GM12878 (cell line): ENCODE data around the gene COPS7A. TPM values are rescaled to one million over a fixed set of nuclear protein-coding genes. Genes with fewer than 3 reads are reported as not detected.

Source experiments
- BHLHE40 ChIP-seq, 2 experiments: fragments of 450-650 bp in 1 of 2; IDR thresholded peaks; 2 replicates each; pipeline ENCODE4 v1.6.1; 2011 to 2017; ENCODE audit warnings: low read depth in 2 of 2, borderline replicate concordance in 1 of 2, improper control_type of control experiment in 1 of 2, low read length in 1 of 2, mild to moderate bottlenecking in 1 of 2
- BMI1 ChIP-seq: fragments of 450-650 bp; IDR thresholded peaks from 2 replicates; pipeline ENCODE4 v1.6.1; 2016; ENCODE audit warnings: mild to moderate bottlenecking, moderate library complexity, borderline replicate concordance
- EED ChIP-seq: sonication (generic); IDR thresholded peaks from 2 replicates; pipeline ENCODE4 v1.6.1; 2016; ENCODE audit warnings: antibody characterized with exemption, low read depth
- ETV6 ChIP-seq, 2 experiments: fragments of 450-650 bp in 1 of 2; IDR thresholded peaks in 1 of 2; conservative IDR thresholded peaks in 1 of 2; 2 replicates each; pipeline ENCODE4 v1.6.1; 2014; ENCODE audit warnings: antibody characterized with exemption in 1 of 2, borderline replicate concordance in 1 of 2, low read depth in 1 of 2, mild to moderate bottlenecking in 1 of 2, moderate library complexity in 1 of 2
- FOS ChIP-seq: IDR thresholded peaks from 3 replicates; pipeline ENCODE4 v1.6.1; 2011; ENCODE audit warnings: borderline replicate concordance; ENCODE audit not compliant: insufficient read length; ENCODE audit errors: extremely low read depth
- GATAD2B ChIP-seq: fragments of 450-650 bp; conservative IDR thresholded peaks from 2 replicates; pipeline ENCODE4 v1.6.1; 2017; ENCODE audit warnings: low read depth, mild to moderate bottlenecking, moderate library complexity
- MTA3 ChIP-seq: IDR thresholded peaks from 2 replicates; pipeline ENCODE4 v1.6.1; 2012; ENCODE audit warnings: low read length, inconsistent platforms, borderline replicate concordance
- NR2C2 ChIP-seq: IDR thresholded peaks from 2 replicates; pipeline ENCODE4 v1.6.1; 2011; ENCODE audit warnings: borderline replicate concordance, low read depth; ENCODE audit not compliant: control insufficient read depth, insufficient read length
- PAX5 ChIP-seq: IDR thresholded peaks from 2 replicates; pipeline ENCODE4 v1.6.1; 2011; ENCODE audit warnings: low read depth, low read length, borderline replicate concordance
- PAX8 ChIP-seq: fragments of 450-650 bp; IDR thresholded peaks from 2 replicates; pipeline ENCODE4 v1.6.1; 2017; ENCODE audit warnings: mild to moderate bottlenecking, moderate library complexity
- POLR2AphosphoS2 ChIP-seq: IDR thresholded peaks from 2 replicates; pipeline ENCODE4 v1.6.1; 2011; ENCODE audit warnings: low read depth, mild to moderate bottlenecking, low read length, improper control_type of control experiment, moderate library complexity
- SMAD5 ChIP-seq: IDR thresholded peaks from 2 replicates; pipeline ENCODE4 v1.6.1; 2016; ENCODE audit warnings: antibody characterized with exemption, low read depth
- SREBF1 ChIP-seq: IDR thresholded peaks from 2 replicates; pipeline ENCODE4 v1.6.1; 2012; ENCODE audit warnings: mild to moderate bottlenecking, low read length
- SREBF2 ChIP-seq: IDR thresholded peaks from 2 replicates; pipeline ENCODE4 v1.6.1; 2012; ENCODE audit warnings: mild to moderate bottlenecking, low read length
- SRF ChIP-seq, 2 experiments: IDR thresholded peaks; 2 replicates each; pipeline ENCODE4 v1.6.1; 2011; ENCODE audit warnings: low read depth in 2 of 2, low read length in 2 of 2, mild to moderate bottlenecking in 1 of 2, moderate library complexity in 1 of 2
- STAT1 ChIP-seq: fragments of 450-650 bp; conservative IDR thresholded peaks from 2 replicates; pipeline ENCODE4 v1.6.1; 2014; ENCODE audit warnings: antibody characterized with exemption, mild to moderate bottlenecking
- ZBED1 ChIP-seq: IDR thresholded peaks from 2 replicates; pipeline ENCODE4 v1.6.1; 2016; ENCODE audit warnings: borderline replicate concordance
- ZNF217 ChIP-seq: fragments of 450-650 bp; IDR thresholded peaks from 2 replicates; pipeline ENCODE4 v1.6.1; 2017; ENCODE audit warnings: antibody characterized with exemption, mild to moderate bottlenecking
- ZSCAN29 ChIP-seq: fragments of 450-650 bp; IDR thresholded peaks from 2 replicates; pipeline ENCODE4 v1.6.1; 2017; ENCODE audit warnings: mild to moderate bottlenecking, moderate library complexity
- ZZZ3 ChIP-seq: IDR thresholded peaks from 2 replicates; pipeline ENCODE4 v1.6.1; 2011; ENCODE audit warnings: low read depth; ENCODE audit not compliant: control insufficient read depth, insufficient read length
- polyA plus RNA-seq, 11 experiments: library from polyadenylated mRNA; depleted of rRNA in 4 of 11; unstranded in 6 of 11; stranded (reverse) in 5 of 11; fragments of >200 nt; fragmentation: Nextera tagmentation in 4 of 11; fragmentation: Illumina TruSeq in 1 of 11; extraction: Ambion mirVana in 4 of 11; extraction: Trizol in 1 of 11; gene quantifications; 1 replicate in 1 of 11; 2 replicates in 10 of 11; pipeline versions ENCODE4 v1.2.1 to v1.2.3, GENCODE V29; 2011 to 2016; ENCODE audit warnings: inconsistent platforms in 2 of 11, missing spikeins in 2 of 11, low read depth in 1 of 11
- total RNA-seq, 4 experiments: library from RNA; depleted of rRNA in 3 of 4; stranded (reverse); fragments of >200 nt in 3 of 4; fragmentation: Illumina TruSeq in 1 of 4; extraction: Trizol in 1 of 4; gene quantifications; 2 replicates each; pipeline versions ENCODE4 v1.2.1 to v1.2.3, GENCODE V29; 2013 to 2021
- TF ChIP-seq, protein P1 (sequence below): IDR thresholded peaks from 2 replicates; pipeline ENCODE4 v1.6.1; 2012; ENCODE audit warnings: mild to moderate bottlenecking, low read depth, low read length
- TF ChIP-seq, protein P2 (sequence below): fragments of 450-650 bp; IDR thresholded peaks from 2 replicates; pipeline ENCODE4 v1.6.1; 2014; ENCODE audit warnings: mild to moderate bottlenecking
- TF ChIP-seq, protein P3 (sequence below): IDR thresholded peaks from 2 replicates; pipeline ENCODE4 v1.6.1; 2011; ENCODE audit warnings: mild to moderate bottlenecking, low read depth, low read length, moderate library complexity; ENCODE audit not compliant: insufficient replicate concordance
- TF ChIP-seq, protein P4 (sequence below): IDR thresholded peaks from 2 replicates; pipeline ENCODE4 v1.6.1; 2012; ENCODE audit warnings: low read depth, low read length, improper control_type of control experiment

COPS7A gene
- total and polyA plus RNA-seq, 10 of the 15 experiments (the other 5 are each of a cell fraction or from before 2014, with no cell fraction given), result 25.7 to 74.0 (median 51.9) TPM

DNA sequence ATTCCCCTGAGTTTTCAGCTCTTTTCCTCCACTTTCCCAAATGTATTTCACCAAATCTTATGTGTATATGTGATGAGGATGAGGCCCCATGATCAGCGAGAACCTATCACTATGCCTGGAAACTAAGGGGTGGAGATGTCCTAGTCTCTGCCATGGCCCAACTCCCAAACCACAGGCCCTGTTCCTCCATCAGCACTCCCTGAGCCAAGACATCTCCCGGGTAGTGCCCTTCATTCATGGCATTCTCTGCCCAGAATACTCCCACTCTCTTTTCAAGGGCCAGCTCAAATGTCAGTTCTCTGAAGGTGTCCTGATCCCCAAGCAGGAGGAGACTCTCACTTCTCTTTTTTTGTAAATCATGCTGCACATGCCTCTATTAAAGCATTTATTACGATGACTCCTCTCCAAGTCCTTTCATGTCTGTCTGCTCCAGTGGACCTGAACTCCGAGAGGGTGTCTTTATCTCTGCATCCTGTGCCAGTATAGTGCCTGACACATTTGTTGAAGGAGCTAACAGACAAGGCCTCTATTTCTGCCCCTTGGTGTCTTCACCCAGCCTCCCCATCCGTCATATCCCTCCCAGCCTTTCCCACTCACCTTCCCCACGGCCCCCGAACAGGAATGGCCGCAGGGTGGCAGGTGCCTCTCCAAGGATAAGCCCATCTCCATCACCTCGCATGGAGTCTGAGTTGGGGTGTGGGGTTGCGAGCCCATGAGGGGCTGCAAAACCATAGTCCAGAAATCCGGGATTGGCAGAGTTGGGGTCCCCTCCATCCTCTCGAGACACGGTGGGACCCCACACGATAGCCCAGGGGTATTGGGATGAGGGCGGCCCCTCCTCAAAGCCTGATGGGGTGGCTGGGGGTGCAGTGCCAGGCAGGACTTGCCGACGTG, 26.9 kb upstream of the COPS7A start (continued):
- TF ChIP-seq, protein P1, sequence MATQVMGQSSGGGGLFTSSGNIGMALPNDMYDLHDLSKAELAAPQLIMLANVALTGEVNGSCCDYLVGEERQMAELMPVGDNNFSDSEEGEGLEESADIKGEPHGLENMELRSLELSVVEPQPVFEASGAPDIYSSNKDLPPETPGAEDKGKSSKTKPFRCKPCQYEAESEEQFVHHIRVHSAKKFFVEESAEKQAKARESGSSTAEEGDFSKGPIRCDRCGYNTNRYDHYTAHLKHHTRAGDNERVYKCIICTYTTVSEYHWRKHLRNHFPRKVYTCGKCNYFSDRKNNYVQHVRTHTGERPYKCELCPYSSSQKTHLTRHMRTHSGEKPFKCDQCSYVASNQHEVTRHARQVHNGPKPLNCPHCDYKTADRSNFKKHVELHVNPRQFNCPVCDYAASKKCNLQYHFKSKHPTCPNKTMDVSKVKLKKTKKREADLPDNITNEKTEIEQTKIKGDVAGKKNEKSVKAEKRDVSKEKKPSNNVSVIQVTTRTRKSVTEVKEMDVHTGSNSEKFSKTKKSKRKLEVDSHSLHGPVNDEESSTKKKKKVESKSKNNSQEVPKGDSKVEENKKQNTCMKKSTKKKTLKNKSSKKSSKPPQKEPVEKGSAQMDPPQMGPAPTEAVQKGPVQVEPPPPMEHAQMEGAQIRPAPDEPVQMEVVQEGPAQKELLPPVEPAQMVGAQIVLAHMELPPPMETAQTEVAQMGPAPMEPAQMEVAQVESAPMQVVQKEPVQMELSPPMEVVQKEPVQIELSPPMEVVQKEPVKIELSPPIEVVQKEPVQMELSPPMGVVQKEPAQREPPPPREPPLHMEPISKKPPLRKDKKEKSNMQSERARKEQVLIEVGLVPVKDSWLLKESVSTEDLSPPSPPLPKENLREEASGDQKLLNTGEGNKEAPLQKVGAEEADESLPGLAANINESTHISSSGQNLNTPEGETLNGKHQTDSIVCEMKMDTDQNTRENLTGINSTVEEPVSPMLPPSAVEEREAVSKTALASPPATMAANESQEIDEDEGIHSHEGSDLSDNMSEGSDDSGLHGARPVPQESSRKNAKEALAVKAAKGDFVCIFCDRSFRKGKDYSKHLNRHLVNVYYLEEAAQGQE, result no peak
- TF ChIP-seq MTA3 (0 out of 2 replicates have a peak, but pooled peaks have one; percentile 39), BHLHE40 (IDR thresholded peaks at IDR 0.05; ENCODE audit: borderline replicate concordance in 1 of 2, low read depth in 2 of 2, low read length in 1 of 2) (peak; percentile 46 to 79; a peak in 2 of 4 replicates), ETV6 (conservative IDR thresholded peaks at IDR 0.05 in 1 of 2, IDR thresholded peaks at IDR 0.05 in 1 of 2; ENCODE audit: borderline replicate concordance in 1 of 2, low read depth in 1 of 2) (no peak), EED (peak; percentile 71), POLR2AphosphoS2 (no peak), NR2C2 (no peak), SRF (IDR thresholded peaks at IDR 0.05; ENCODE audit: low read depth in 2 of 2, low read length in 2 of 2) (no peak), ZSCAN29 (no peak), PAX5 (peak; percentile 48; the same call in 1 of the 2 replicates), SMAD5 (no peak), SREBF2 (no peak), FOS (no peak), ZZZ3 (no peak), GATAD2B (no peak), SREBF1 (no peak), ZBED1 (no peak), PAX8 (no peak), BMI1 (no peak), STAT1 (no peak), ZNF217 (no peak)
- TF ChIP-seq, protein P2, sequence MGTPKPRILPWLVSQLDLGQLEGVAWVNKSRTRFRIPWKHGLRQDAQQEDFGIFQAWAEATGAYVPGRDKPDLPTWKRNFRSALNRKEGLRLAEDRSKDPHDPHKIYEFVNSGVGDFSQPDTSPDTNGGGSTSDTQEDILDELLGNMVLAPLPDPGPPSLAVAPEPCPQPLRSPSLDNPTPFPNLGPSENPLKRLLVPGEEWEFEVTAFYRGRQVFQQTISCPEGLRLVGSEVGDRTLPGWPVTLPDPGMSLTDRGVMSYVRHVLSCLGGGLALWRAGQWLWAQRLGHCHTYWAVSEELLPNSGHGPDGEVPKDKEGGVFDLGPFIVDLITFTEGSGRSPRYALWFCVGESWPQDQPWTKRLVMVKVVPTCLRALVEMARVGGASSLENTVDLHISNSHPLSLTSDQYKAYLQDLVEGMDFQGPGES, result no peak
- TF ChIP-seq, protein P3, sequence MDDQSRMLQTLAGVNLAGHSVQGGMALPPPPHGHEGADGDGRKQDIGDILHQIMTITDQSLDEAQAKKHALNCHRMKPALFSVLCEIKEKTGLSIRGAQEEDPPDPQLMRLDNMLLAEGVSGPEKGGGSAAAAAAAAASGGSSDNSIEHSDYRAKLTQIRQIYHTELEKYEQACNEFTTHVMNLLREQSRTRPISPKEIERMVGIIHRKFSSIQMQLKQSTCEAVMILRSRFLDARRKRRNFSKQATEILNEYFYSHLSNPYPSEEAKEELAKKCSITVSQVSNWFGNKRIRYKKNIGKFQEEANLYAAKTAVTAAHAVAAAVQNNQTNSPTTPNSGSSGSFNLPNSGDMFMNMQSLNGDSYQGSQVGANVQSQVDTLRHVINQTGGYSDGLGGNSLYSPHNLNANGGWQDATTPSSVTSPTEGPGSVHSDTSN, result no peak
- TF ChIP-seq, protein P4, sequence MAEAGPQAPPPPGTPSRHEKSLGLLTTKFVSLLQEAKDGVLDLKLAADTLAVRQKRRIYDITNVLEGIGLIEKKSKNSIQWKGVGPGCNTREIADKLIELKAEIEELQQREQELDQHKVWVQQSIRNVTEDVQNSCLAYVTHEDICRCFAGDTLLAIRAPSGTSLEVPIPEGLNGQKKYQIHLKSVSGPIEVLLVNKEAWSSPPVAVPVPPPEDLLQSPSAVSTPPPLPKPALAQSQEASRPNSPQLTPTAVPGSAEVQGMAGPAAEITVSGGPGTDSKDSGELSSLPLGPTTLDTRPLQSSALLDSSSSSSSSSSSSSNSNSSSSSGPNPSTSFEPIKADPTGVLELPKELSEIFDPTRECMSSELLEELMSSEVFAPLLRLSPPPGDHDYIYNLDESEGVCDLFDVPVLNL, result no peak
